ENCODE measurements around the gene HOXD11.

DNA sequence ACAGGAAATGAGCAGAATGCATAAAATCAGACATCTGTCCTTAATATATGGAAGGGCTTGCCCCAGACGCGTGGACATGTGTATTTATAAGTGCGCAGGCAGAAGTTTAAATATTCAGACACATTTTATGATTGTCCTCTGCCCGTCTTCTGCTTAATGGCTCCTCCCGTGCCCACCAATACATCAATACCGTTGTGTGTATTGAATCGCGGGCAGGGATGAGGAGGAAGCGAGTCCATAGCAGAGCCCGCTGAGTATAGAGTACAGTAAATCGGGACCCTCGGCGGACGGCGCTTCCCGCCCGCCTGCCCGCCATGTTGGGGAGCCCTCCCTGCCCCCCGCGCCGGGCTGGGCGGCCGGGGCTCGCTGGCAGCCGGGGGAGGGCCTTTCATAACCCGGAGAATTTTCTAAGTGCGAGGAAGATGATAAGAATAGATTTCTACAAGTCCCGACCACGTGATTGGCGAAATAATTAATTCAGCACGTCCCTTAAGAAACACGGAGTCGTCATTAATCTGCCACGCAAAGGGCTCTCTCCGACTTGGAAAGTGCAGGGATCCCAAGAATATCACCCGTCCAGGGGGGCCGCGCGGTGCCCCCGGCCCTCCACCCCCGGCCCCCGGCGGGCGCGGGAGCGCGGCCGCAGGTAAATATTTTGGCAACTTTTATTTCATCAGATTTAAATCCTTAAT lies 49.9 kb downstream of the HOXD11 start, which contains the start of gene HOXD3:
- TF ChIP-seq, protein P1, sequence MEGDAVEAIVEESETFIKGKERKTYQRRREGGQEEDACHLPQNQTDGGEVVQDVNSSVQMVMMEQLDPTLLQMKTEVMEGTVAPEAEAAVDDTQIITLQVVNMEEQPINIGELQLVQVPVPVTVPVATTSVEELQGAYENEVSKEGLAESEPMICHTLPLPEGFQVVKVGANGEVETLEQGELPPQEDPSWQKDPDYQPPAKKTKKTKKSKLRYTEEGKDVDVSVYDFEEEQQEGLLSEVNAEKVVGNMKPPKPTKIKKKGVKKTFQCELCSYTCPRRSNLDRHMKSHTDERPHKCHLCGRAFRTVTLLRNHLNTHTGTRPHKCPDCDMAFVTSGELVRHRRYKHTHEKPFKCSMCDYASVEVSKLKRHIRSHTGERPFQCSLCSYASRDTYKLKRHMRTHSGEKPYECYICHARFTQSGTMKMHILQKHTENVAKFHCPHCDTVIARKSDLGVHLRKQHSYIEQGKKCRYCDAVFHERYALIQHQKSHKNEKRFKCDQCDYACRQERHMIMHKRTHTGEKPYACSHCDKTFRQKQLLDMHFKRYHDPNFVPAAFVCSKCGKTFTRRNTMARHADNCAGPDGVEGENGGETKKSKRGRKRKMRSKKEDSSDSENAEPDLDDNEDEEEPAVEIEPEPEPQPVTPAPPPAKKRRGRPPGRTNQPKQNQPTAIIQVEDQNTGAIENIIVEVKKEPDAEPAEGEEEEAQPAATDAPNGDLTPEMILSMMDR (conservative IDR thresholded peaks at IDR 0.05; ENCODE audit: low read depth, low read length) = no peak
- TF ChIP-seq FOS (IDR thresholded peaks at IDR 0.05; ENCODE audit: low read depth, low read length) (no peak), POLR2A (IDR thresholded peaks at IDR 0.05; ENCODE audit: low read depth, low read length) (no peak), RAD21 (IDR thresholded peaks at IDR 0.05; ENCODE audit: low read length) (no peak), CEBPB (IDR thresholded peaks at IDR 0.05; ENCODE audit: low read depth, low read length) (no peak), RFX5 (IDR thresholded peaks at IDR 0.05; ENCODE audit: low read depth, low read length) (no peak), BHLHE40 (IDR thresholded peaks at IDR 0.05; ENCODE audit: low read depth, low read length) (no peak), MXI1 (IDR thresholded peaks at IDR 0.05; ENCODE audit: borderline replicate concordance, low read depth, low read length) (no peak)
- TF ChIP-seq, protein P2, sequence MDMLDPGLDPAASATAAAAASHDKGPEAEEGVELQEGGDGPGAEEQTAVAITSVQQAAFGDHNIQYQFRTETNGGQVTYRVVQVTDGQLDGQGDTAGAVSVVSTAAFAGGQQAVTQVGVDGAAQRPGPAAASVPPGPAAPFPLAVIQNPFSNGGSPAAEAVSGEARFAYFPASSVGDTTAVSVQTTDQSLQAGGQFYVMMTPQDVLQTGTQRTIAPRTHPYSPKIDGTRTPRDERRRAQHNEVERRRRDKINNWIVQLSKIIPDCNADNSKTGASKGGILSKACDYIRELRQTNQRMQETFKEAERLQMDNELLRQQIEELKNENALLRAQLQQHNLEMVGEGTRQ (IDR thresholded peaks at IDR 0.05; ENCODE audit: low read depth, low read length) = no peak
